Urothelium cell line (cell line): ENCODE data around the gene MAJIN.
A peak's percentile ranks its signal among the peaks of the same experiment; 100 is the strongest.

Source experiments
- DNase-seq: peaks from one replicate; pipeline ENCODE4 v3.0.0; 2011; ENCODE audit warnings: low spot score, mixed read lengths
- FAIRE-seq: peaks from 2 replicates; lab custom pipeline; 2011; peaks lifted over from hg19 to GRCh38; lab: Jason Lieb, UNC

Gene MAJIN

GRCh38 chr11:64894812-64895452 is 77.0 kb downstream of the MAJIN start:
- FAIRE-seq (no peak), DNase-seq (no peak)

DNA sequence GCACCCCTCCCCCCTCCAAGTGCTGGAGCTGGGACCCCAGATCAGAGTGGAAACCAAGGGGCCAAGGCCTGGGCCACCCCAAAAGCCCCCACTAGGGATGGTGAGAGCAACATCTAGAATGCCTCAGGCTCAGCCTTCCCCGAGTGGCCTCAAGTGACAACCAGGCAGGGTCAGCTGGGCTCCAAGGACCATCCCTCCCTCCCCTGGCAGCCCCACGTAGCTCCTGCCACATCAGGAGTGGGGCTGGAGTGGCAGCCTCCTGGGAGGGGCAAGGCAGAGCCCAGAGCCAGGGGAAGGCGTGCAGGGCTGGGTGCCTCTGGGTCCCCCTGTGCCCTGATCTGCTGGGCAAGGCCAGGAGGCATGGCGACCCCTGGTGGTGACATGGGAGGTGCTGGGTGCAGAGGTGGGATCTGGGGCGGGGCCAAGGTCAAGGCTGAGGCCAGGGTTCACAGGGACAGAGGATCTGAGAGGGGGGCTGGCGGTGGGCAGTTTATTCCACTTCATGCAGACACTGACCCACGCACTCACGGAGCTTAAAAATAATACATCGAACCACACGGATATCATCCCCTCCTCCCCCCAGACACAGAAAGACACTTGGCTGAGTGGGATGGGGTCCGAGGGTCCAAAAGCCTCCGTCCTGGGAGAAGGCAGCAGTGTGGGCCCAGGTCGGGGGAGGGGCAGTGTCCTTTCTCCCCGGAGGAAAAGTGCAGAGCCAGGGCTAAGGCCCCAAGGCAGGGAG is 77.7 kb downstream of the MAJIN start:
- peak; percentile 77 for DNase-seq

GRCh38 chr11:64893194-64894069 is 78.5 kb downstream of the MAJIN start:
- FAIRE-seq = no peak
- DNase-seq = no peak

More for the DNA sequence above, 77.7 kb downstream of the MAJIN start:
- peak; percentile 50 for FAIRE-seq

DNA sequence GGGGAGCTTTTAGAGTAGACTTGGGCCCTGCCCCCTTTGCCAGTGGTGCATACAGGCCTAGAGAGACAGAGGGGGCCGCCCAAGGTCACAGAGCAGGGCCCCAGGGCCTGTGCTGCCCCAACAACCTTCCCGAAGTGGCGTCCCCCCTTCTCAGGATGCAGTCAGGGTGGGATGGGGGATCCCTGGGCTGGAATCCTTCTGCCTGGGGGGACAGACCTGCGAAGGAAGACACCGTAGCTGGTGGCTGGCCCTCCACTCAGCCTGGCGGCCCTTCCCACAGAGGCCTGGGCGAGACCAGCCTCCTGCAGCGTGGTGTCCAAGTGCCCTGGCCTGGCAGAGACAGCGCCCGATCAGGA is 79.1 kb downstream of the MAJIN start:
- DNase-seq (no peak), FAIRE-seq (no peak)

DNA sequence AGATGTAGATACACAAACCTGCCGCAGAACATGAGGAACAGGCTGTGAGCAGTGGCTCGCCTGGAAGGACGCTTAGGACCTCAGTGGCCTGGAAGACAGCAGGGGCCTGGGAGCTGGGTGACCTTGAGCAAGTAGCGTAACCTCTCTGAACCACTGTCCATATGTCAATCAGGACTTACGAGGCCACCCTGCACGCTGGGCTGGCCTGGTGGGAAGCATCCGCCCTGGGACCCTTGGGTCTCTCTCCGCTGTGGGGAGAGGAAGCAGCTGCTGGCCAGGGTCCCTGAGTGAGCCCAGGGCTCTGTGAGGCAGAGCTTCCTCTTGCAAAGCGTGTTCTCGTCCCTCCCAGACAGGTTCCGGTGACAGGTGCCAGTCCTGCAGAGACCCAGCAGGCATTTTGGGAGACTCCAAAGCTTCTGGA is 79.5 kb downstream of the MAJIN start:
- no peak for DNase-seq
- no peak for FAIRE-seq

DNA sequence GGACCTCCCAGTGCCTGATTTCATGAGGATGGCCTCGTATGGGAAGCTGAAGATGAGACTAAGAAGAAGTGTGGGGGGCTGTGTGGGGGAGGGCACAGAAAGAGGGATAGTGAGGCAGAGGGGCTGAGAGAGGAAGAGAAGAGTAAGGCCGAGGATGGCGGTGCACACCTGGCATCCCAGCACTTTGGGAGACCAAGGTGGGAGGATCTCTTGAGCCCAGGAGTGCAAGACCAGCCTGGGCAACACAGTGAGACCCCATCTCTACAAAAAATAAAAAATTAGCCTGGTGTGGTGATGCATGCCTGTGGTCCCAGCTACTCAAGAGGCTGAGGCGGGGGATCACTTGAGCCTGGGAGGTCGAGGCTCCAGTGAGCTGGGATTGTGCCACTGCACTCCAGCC is 80.0 kb downstream of the MAJIN start:
- no peak for DNase-seq
- no peak for FAIRE-seq

DNA sequence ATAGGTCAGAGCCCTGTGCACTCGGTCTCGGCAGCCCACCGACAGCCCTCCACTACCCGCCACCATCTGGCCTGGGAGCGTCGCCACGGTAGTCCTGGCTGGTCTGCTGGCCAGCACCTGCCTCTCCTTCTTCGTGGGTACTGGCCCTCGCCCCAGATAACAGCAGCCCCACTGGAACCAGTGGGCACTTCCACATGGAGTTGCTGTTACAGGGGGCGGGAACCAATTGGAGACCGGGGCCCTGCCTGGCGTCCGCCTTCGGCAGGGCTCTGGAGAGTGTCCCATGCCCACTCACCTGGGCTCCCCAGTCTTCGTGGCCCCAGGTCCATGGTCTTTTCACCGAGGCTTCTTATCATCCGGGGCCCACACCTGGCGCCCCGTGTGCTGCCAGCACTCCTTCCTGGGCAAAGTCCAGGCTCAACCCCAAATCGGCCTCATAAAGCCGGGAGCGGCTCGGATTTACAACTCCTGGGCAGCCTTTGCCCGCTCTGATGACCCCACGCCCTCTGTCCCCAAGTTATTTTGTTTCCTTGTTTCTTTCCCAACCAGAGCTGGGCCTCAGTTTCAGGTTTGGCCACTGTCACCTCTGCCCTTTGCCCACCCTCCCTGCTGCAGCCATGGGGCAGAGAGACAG is 80.6 kb downstream of the MAJIN start:
- FAIRE-seq (no peak), DNase-seq (no peak)

DNA sequence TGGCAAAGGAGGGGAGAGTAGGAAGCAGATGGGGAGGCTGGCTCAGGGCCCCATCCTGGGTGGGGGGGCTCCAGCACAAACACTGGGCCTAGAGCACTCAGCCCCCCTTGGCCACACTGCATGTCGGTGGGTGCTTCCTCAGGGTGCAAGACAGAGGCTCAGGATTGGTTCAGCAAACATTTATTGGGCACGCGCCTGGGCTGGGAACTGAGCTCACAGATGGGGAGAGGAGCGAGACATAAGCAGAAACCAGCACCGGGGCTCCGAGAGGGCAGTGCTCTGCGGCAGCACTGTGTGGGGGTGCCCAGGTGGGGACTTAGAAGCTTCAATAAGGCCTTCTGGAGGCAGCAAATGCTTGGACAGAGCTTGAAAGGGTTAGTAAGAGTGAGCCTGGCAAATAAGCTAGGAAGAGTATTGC is 81.4 kb downstream of the MAJIN start:
- DNase-seq = no peak
- FAIRE-seq = no peak

DNA sequence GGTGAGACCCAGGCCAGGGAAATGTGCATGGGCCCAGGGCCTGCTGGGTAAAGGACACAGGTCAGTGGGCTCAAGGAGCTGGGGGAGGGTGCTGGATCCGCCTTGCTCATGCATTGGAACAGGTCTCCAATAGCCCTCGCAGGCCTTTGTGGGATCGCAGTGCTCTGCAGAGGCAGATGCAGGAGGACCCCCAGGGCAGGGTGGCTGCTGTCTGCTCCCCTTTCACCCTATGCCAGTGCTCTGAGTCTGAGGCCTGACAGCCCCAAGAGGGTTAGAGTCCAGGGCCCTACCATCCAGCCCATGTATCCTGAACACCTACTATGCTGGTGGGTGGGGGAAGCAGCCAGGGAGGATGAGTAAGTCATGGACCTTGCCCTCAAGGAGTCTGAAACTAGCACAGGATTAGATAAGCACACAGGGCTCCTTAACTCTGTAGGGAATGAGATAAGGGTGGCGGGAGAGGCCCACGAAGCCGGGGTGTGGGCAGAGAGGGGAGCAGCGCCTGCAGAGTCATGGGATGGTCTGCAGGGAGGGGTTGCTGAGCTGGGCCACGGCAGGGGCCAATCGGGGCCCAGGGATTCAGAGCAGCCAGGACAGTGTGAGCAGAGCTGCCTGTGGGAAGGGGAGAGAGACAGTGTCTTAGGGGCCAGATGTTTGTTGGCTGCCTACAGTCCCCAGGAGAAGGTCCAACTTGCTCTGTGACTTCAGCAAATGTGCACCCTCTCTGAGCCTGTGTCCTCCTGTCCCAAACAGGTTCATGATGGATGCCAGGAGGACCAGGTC is 83.0 kb downstream of the MAJIN start:
- DNase-seq (no peak), FAIRE-seq (no peak)

GRCh38 chr11:64888406-64888728 is 83.5 kb downstream of the MAJIN start:
- no peak for FAIRE-seq
- DNase-seq = no peak
